GM19455 (cell line): ENCODE results near the gene BCL2L2.
"Not testable (repeated sequence)": the region's sequence is repeated elsewhere in the genome, so short reads cannot be mapped to it uniquely, and the experiment has no call there.

ENCODE experiments used
- ATAC-seq: cut with Tn5 transposase; IDR thresholded peaks from one replicate; pipeline ENCODE4 v1.9.1; 2021; ENCODE audit not compliant: unreplicated experiment

BCL2L2 gene, protein sequence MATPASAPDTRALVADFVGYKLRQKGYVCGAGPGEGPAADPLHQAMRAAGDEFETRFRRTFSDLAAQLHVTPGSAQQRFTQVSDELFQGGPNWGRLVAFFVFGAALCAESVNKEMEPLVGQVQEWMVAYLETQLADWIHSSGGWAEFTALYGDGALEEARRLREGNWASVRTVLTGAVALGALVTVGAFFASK

GRCh38 chr14:23306412-23307145, at the start of gene BCL2L2:
TSS of gene BCL2L2 (plus strand) at chr14:23306833. CDS start at chr14:23307768, 935 bp downstream.
- no peak for ATAC-seq

- no peak for ATAC-seq
Observed at GRCh38 chr14:23258256-23258655, 48.4 kb upstream of the BCL2L2 start.

DNA sequence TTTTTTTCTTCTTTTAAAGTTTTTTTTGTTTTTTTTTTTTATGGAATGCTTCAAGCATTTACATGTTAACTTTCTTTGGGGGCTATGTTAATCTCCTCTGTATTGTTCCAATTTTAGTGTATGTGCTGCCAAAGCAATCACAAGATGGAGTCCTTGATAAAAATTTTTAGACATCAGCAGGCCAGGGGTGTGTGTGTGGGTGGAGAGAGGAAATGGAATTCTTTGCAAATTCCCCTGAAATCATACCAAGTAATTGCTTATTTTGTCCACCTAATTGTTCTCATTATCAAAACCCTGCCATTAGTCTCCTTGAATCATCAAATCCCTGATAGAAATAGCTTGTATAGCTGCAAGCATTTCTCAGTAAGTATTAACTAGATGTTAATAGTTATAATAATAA, 47.2 kb upstream of the BCL2L2 start:
- ATAC-seq = no peak

DNA sequence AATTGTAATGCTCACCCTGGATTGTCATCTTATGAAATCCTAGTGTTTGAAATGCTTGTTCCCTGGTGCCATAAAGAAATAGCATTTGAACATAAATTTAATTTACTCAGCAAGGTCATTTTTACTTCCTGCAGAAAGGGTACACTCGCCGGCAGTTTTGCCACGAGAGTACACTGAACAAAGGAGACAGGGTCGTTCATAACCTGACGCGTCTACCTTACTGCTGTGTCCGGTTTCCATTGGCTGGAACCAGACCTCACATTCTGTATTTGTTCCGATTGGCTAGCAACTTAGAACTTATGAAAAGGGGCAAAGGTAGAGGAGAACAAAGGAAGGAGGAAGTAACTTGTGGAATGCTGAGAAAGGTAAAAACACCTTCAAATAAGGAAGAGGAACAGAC, 45.8 kb upstream of the BCL2L2 start:
- ATAC-seq = not testable (repeated sequence)

- ATAC-seq = no peak
Observed at GRCh38 chr14:23269193-23269592, 37.4 kb upstream of the BCL2L2 start.

GRCh38 chr14:23275412-23275811, 31.2 kb upstream of the BCL2L2 start:
- no peak for ATAC-seq

GRCh38 chr14:23277189-23277588, 29.4 kb upstream of the BCL2L2 start:
- no peak for ATAC-seq

- not testable (repeated sequence) for ATAC-seq
Observed at GRCh38 chr14:23277928-23278327, 28.7 kb upstream of the BCL2L2 start.

DNA sequence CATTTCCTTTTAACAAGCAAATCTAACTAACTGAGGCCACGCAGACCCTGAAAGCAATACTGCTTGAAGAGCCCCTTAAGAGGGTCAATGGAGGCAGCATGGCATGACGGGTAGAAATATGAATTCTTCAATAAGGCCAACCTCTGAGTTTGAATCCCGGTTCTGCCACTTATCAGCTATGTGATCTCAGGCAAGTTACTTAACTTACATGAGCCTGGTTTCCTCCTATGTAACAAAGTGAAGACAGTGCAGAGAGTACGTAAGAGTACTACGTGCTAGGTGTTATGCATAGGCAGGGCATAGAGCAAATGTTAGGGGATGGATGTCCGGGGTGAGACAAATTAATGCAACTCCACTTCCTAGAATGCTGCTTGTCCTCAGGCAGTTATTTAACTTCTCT, 25.4 kb upstream of the BCL2L2 start:
- no peak for ATAC-seq

GRCh38 chr14:23284654-23285529, 21.7 kb upstream of the BCL2L2 start:
- no peak for ATAC-seq

DNA sequence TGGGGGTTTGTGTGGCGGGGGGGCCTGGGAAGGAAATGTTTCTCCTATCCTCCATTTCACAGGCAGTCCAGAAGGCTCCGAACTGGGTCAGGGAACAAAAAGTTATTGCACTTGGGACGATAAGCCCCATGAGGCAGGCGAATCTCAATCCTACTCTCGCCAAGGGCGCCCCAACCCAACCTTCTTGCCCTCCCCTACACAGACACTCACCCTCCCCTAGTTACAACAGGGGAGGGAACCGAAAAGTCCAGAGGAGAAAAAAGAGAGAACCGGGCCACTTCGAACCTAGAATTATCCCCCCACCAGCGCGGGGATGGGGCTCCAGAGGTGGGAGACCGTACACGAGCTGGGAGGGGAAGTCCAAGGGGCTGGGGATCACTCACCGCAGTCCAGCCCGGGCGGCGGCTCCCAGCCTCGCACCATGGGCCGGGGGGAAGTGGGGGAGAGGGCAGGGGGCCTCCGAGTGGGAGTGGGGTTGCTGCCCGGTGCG, 21.1 kb upstream of the BCL2L2 start:
- peak; percentile 30 for ATAC-seq

DNA sequence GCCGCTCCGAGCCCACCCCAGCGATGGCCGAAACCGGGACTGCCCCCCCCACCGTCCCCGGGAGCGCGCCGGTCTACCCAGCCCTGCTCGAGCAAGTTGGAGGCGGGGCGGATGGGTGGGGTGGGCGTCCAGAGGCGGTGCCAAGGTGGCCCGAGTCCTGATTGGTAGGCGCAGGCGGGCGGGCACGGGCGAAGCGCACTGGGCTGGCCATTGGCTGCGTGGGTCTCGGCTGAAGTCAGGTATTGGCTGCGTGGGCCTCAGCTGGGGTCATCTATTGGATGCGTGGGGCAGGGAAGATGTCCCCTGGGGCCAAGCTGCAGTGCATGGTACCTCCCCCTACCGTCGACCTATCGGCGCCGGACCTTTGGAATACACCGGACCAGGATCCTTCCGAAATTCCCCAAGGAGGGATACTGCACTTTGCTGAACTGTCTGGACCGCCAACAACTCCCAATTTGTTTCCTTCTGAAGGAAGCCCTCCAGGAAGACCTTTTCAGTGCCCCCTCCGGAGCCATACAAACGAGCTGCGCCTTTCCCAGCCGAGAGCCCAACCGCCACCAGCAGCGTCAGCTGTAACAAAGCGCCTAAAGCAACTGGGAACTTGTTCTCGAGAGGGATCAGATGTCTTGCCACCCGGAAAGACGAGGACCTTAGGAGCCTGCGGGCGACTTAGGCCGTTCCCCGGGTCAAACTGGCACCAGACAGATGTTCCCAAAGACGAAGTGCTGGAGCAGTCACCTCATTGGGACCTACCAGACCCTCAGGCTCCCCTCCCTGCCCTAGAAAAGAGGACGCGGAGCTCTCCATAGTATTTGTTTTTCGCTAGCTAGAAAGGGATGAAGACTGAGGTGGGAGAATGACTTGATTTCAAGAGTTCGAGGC, 20.4 kb upstream of the BCL2L2 start, which contains the start of gene HOMEZ:
Gene HOMEZ (minus strand): TSS at position 113 of the 882 bp plus-strand sequence. CDS start 180 bp downstream, outside the sequence.
- ATAC-seq = peak; percentile 97

DNA sequence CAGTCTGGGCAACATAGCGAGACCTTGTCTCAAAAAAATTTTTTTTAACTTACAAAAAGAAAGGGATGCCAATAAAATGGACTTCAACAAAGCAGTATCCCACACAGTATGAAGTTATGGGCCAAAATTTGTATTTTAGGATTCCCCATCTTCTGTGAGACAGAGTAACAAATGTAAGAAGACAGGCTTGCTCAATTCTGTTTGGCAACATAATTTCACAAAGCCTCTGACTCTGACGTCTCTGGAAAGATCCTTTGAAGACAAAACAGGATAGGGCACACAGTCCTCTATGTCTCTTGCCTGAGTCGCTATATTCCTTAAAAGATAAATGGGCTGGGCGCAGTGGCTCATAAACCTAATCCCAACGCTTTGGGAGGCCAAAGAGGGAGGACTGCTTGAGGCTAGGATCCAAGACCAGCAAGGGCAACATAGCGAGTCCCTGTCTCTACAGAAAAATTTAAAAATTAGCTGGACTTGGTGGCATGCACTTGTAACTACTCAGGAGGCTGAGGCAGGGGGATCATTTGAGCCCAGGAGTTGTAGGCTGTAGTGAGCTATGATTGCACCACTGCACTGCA, 19.6 kb upstream of the BCL2L2 start:
- ATAC-seq = no peak

DNA sequence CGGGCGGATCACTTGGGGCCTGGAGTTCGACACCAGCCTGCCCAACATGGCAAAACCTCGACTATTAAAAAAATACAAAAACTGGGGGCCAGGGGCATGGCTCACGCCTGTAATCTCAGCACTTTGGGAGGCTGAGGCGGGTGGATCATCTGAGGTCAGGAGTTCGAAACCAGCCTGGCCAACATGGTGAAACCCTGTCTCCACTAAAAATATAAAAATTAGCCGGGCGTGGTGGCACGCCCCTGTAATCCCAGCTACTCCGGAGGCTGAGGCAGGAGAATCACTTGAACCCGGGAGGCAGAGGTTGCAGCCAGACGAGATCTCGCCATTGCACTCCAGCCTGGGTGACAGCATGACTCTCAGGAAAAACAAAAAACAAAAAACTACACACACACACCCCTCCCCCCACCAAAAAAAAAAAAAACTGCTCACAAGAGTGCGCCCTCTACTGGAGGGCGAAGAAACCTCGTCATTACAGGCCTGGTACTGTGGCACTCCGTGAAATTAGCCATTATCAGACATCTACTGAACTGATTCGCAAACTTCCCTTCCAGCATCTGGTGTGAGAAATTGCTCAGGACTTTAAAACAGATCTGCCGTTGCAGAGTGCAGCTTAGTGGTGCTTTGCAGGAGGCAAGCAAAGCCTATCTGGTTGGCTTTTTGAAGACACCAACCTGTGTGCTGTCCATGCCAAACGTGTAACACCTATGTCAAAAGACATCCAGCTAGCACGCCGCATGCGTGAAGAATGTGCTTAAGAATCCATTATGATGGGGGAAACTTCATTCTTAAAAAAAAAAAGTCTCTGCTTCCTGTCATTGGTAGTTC, 11.7 kb upstream of the BCL2L2 start:
- ATAC-seq = no peak

- ATAC-seq = no peak
Observed at GRCh38 chr14:23296012-23296777, 10.4 kb upstream of the BCL2L2 start.

- no peak for ATAC-seq
Observed at GRCh38 chr14:23297096-23297495, 9.5 kb upstream of the BCL2L2 start.

DNA sequence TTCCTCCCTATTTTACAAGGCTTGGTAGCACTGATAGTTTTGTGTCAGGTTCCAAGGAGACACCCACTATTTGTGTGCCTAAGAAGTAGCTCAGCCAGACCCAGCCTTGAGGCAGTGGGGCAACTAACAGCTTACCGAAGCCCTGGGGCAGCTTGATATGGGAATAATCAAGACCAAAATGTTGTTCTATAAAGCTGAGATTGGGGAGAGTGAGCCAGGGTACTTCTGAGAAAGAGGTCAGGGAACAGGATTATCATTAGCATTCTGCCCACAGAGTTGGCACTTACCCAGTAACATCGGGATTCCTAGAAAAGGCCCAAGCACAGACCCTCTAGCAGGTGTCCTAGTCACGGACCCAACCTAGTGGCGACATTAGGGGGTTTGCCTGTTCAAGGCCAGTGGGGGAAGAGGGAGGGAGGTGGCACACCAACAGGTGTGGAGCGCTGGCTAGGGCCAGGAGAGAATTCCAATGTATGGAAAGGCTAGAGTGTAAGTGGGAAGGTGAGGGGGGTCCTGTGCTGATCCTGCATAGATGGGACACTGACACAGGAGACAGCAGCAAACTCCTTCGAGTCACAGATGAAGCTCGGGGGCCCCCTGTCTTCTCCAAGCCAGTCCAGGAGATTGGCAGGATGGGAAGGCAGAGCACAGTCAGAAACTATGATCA, 8.9 kb upstream of the BCL2L2 start:
- ATAC-seq = no peak
